GM12892 (cell line): ENCODE data around the gene MRM2.

Experiments used
- POLR2A ChIP-seq: IDR thresholded peaks from 2 replicates; pipeline ENCODE4 v1.6.1; 2011; ENCODE audit warnings: low read depth, low read length, control low read depth
- TAF1 ChIP-seq: IDR thresholded peaks from 2 replicates; pipeline ENCODE4 v1.6.1; 2011; ENCODE audit warnings: low read depth, mild to moderate bottlenecking, control low read depth, low read length, borderline replicate concordance

DNA sequence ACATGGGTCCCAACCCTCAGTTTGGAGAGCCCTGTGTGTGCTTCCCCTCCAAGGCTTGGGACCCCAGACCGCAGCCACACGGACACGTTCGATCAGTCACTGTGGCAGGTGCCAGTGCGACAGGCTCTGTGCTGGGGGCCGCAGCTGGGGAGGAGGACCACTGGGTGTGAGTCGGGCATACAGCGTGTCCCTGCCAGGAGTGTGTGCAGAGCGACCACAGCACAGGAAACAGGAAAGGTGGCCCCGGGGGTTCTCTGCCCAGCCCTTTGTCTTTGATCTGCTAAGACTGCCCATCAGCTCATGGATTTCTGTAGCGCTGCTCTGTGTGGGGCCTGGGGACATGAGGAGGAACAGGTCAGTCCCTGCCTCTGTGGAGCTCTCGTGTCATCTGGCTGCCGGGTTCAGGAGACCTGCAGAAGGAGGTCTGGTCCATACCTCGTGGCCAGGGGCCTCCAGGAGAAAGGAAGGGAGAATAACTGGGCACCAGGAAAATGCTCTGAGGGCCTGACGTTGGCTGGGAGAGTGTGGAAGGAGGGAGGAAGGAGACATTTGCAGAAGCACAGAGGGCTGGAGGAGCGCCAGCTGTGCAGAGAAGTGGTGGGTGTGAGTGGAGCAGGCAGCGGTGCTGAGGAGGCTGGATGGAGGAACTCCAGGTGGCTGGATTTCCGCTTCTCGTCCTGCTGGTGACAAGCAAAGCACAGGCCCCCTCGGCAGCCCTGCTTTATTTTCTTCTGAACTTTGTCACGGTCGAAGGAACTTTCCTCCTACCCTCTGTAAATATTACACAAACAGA is 4.1 kb upstream of the MRM2 start:
- no peak for TF ChIP-seq TAF1
- TF ChIP-seq POLR2A: no peak
